Measurements from ENCODE around the gene RBBP8NL.

GRCh38 chr20:62474604-62475026, 47.3 kb upstream of the RBBP8NL start:
- TF ChIP-seq CTCF (IDR thresholded peaks at IDR 0.05; ENCODE audit: low read length) (no peak), EZH2 (optimal IDR thresholded peaks at IDR 0.05; ENCODE audit: low read depth, low read length) (no peak), EZH2phosphoT487 (IDR thresholded peaks at IDR 0.05; ENCODE audit: low read length) (no peak)
